NCI-H774 (cell line): ENCODE data around the gene SH2D2A.

Experiments used
- DNase-seq: peaks from one replicate; lab custom pipeline; 2025; lab: John Stamatoyannopoulos, UW

Gene SH2D2A

GRCh38 chr1:156847591-156848460 is 31.2 kb upstream of the SH2D2A start:
- DNase-seq = no peak

- no peak for DNase-seq
Observed at GRCh38 chr1:156846643-156847042, 30.0 kb upstream of the SH2D2A start.

- no peak for DNase-seq
Observed at GRCh38 chr1:156845953-156846545, 29.4 kb upstream of the SH2D2A start.

GRCh38 chr1:156845055-156845952 is 28.7 kb upstream of the SH2D2A start:
- DNase-seq = no peak

GRCh38 chr1:156844638-156845037 is 28.0 kb upstream of the SH2D2A start:
- DNase-seq = no peak

- DNase-seq = no peak
Observed at GRCh38 chr1:156844102-156844501, 27.5 kb upstream of the SH2D2A start.

GRCh38 chr1:156842618-156843300 is 26.1 kb upstream of the SH2D2A start:
- no peak for DNase-seq

GRCh38 chr1:156841295-156841855 is 24.7 kb upstream of the SH2D2A start:
- no peak for DNase-seq

- DNase-seq = no peak
Observed at GRCh38 chr1:156840898-156841279, 24.2 kb upstream of the SH2D2A start.

GRCh38 chr1:156840186-156840897 is 23.7 kb upstream of the SH2D2A start:
- no peak for DNase-seq

- DNase-seq = no peak
Observed at GRCh38 chr1:156839426-156840109, 22.9 kb upstream of the SH2D2A start.

- DNase-seq = peak; percentile 18
Observed at GRCh38 chr1:156838972-156839371, 22.3 kb upstream of the SH2D2A start.

GRCh38 chr1:156836892-156837291 is 20.2 kb upstream of the SH2D2A start:
- DNase-seq = no peak

GRCh38 chr1:156836041-156836654 is 19.5 kb upstream of the SH2D2A start:
- DNase-seq = no peak

- no peak for DNase-seq
Observed at GRCh38 chr1:156834322-156834721, 17.7 kb upstream of the SH2D2A start.

- DNase-seq = peak; percentile 20
Observed at GRCh38 chr1:156833603-156834002, 17.0 kb upstream of the SH2D2A start.

- DNase-seq = no peak
Observed at GRCh38 chr1:156832434-156832833, 15.8 kb upstream of the SH2D2A start.

GRCh38 chr1:156828400-156829124 is 11.9 kb upstream of the SH2D2A start:
- no peak for DNase-seq

GRCh38 chr1:156826630-156827029 is 10.0 kb upstream of the SH2D2A start:
- DNase-seq = no peak
